ENCODE results near the gene EPHA6. TPM values are rescaled to one million over a fixed set of nuclear protein-coding genes. Genes with fewer than 3 reads are reported as not detected.

EPHA6 gene
- total and polyA plus RNA-seq, 7 donors, result 0.04 TPM; not detected in 6

DNA sequence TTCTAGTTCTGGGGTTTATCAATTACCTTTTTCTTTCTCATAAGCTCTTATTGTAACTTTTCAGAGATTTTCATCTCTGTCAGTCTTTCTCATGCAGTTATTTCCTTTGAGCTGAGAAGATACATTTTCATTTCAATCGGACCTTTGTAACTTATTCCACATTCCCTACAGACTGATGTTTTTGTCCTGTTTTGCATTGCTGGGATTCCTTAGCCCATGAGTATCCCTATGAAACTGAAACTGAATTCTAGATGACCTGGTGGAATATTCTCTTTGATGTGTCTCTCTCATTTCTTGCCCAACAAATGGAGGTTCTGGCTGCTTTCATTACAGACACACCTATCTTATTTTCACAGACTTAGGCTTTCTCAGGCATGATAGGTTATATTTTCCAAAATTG is 10.5 kb upstream of the EPHA6 start:
- intact Hi-C loops (cut with DNase I), result no loop called here
- H3K27me3 ChIP-seq (ENCODE audit: insufficient read depth in 3 of 3, low read length in 2 of 3), result no peaks in the 10 kb centered on the region
- 31 to 48% (median 38%) methylated on average over 1 of the region's 1 CpG for WGBS, 3 donors
- H3K4me3 ChIP-seq, result no peak overlapping the region
- TF ChIP-seq, protein P1, sequence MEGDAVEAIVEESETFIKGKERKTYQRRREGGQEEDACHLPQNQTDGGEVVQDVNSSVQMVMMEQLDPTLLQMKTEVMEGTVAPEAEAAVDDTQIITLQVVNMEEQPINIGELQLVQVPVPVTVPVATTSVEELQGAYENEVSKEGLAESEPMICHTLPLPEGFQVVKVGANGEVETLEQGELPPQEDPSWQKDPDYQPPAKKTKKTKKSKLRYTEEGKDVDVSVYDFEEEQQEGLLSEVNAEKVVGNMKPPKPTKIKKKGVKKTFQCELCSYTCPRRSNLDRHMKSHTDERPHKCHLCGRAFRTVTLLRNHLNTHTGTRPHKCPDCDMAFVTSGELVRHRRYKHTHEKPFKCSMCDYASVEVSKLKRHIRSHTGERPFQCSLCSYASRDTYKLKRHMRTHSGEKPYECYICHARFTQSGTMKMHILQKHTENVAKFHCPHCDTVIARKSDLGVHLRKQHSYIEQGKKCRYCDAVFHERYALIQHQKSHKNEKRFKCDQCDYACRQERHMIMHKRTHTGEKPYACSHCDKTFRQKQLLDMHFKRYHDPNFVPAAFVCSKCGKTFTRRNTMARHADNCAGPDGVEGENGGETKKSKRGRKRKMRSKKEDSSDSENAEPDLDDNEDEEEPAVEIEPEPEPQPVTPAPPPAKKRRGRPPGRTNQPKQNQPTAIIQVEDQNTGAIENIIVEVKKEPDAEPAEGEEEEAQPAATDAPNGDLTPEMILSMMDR (IDR thresholded peaks at IDR 0.05), result no peak
- H3K27ac ChIP-seq, result no peak overlapping the region
- ATAC-seq (no peak), DNase-seq (no peak)
- no peaks in the 10 kb centered on the region for H3K36me3 ChIP-seq (ENCODE audit: insufficient read depth in 1 of 2, low read depth in 1 of 2)
- H3K9me3 ChIP-seq, result no peaks in the 10 kb centered on the region
- no peaks in the 10 kb centered on the region for H3K4me1 ChIP-seq

DNA sequence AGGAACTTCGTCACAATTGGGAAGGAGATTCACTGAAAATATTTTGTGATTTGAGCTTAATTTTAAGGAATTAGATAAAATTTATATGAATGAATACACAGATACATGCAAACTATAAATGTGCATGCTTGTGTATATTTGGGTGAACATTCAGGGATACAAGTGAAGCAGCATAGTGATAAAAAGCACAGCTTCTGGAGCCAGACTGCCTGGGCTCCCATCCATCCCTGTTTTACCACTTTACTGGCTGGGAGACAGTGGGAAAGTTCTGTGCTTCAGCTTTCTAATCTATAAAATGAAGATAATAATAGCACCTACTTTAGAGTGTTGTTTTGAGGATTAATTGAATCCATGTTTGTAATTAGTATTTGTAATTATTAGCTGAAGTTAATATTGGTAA is 8.1 kb upstream of the EPHA6 start:
- Histone ChIP-seq H3K9me3 (no peaks in the 10 kb centered on the region), H3K27me3 (ENCODE audit: insufficient read depth in 3 of 3, low read length in 2 of 3) (peaks cover 0 to 11% (median 0%) of the 10 kb centered on the region in 3 donors), H3K27ac (no peak overlapping the region), H3K36me3 (ENCODE audit: insufficient read depth in 1 of 2, low read depth in 1 of 2) (no peaks in the 10 kb centered on the region), H3K4me1 (no peaks in the 10 kb centered on the region), H3K4me3 (no peak overlapping the region)
- TF ChIP-seq, protein P1 (IDR thresholded peaks at IDR 0.05), result no peak
- intact Hi-C loops (cut with DNase I), result no loop called here
- WGBS, 3 donors, result 69 to 79% (median 70%) methylated on average over 1 of the region's 1 CpG
- DNase-seq, result no peak
- no peak for ATAC-seq

DNA sequence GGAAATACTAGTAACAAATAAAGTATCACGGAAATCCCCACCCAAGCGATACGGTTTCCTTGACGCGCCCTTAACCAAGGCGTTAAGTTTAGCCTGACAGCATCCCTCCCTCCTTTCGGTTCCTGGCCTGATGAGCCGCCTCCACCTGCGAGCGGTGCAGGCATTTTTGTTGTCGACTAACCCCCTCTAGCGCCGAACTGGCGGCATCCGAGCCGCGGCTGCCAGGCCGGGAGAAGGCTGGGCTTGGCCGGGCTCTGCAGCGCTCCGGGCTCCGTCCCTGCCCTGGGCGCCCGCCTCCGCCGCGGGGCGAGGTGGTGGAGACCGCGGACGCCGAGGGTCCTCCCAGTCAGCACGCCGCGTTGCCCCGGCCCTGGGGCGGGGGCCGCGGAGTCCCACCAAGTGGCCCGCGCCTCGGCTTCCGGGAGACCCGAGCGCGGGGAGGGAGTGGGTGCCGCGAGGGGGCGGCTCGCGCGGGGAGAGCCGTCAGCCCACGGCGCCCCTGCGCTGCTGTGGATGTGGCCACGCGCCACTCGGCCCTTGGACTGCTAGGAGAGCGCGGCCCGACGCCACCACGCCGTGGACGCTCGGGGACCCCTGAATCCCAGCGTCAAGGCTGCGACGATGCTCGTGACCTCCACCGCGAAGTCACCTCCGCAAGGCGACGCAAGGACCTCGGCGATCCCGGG is 1.1 kb upstream of the EPHA6 start:
- Histone ChIP-seq H3K27me3 (ENCODE audit: insufficient read depth in 3 of 3, low read length in 2 of 3) (peaks cover 0 to 57% (median 0%) of the 10 kb centered on the region in 3 donors), H3K36me3 (ENCODE audit: insufficient read depth in 1 of 2, low read depth in 1 of 2) (no peaks in the 10 kb centered on the region), H3K9me3 (no peaks in the 10 kb centered on the region), H3K27ac (no peak overlapping the region), H3K4me3 (peak overlapping the region; percentile 61), H3K4me1 (no peaks in the 10 kb centered on the region)
- intact Hi-C loops (cut with DNase I), result no loop called here
- DNase-seq (peak; percentile 52 to 65), ATAC-seq (peak; percentile 59 to 69 (median 64))
- WGBS, 3 donors, result 0 to 1% (median 1%) methylated on average over 52 to 79 of the region's 79 CpGs
- TF ChIP-seq, protein P1 (IDR thresholded peaks at IDR 0.05), result peak; percentile 28

DNA sequence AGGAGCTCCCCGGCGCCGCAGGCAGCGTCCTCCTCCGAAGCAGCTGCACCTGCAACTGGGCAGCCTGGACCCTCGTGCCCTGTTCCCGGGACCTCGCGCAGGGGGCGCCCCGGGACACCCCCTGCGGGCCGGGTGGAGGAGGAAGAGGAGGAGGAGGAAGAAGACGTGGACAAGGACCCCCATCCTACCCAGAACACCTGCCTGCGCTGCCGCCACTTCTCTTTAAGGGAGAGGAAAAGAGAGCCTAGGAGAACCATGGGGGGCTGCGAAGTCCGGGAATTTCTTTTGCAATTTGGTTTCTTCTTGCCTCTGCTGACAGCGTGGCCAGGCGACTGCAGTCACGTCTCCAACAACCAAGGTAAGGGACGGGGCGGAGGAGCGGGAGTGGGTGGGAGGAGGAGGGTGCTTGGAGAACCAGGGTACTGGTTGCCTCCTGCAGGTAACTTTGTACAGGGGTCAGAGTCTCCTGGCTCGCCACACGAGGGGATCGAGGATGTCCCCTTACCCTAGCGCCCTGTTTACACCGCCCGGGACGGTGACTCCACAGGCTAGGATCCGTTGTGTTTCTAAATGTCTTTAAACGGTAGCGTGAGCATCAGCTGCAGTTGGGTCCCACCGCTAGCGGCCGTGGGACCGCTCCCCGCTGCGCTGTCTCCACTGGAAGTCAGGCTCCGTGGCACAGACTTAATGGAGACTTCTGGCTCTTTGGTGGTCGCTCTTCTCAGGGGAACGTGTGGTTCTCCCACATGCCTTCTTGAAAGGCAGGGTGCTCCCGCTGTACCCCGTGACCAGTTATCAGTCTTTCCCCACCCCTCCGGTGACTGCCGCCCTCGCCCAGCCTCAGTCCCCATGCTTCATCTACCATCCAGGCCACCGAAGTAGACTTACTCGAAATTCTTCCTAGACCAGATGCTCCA is 515 bp downstream of the EPHA6 start:
- TF ChIP-seq, protein P1 (IDR thresholded peaks at IDR 0.05), result no peak
- Histone ChIP-seq H3K4me1 (no peaks in the 10 kb centered on the region), H3K36me3 (ENCODE audit: insufficient read depth in 1 of 2, low read depth in 1 of 2) (no peaks in the 10 kb centered on the region), H3K27me3 (ENCODE audit: insufficient read depth in 3 of 3, low read length in 2 of 3) (peaks cover 0 to 57% (median 0%) of the 10 kb centered on the region in 3 donors), H3K27ac (no peak overlapping the region), H3K9me3 (no peaks in the 10 kb centered on the region), H3K4me3 (peak overlapping the region; percentile 61)
- intact Hi-C loops (cut with DNase I), result no loop called here
- DNase-seq (no peak), ATAC-seq (no peak)
- 3 to 4% (median 4%) methylated on average over 50 of the region's 50 CpGs for WGBS, 3 donors
